K562 (cell line): Measurements from ENCODE around the gene PCDH1. TPM values are rescaled to one million over a fixed set of nuclear protein-coding genes. Genes with fewer than 3 reads are reported as not detected.

Source experiments
- ATAC-seq: fragments of 200-7000 bp; cut with Tn5 transposase; 3 replicates; pipeline ENCODE4 v1.9.1; 2020; ENCODE audit warnings: moderate library complexity
- BruUV-seq: library from RNA; stranded (reverse); fragments of 400-500 nt; replicated peaks from 2 replicates; lab custom pipeline; 2021; lab: Mats Ljungman, UMichigan
- CTCF ChIA-PET: fragments of 300-600 bp; formaldehyde crosslinking; extraction: SDS; loops from one replicate; lab custom pipeline; 2021; ENCODE audit warnings: low intra/inter-chr PET ratio; lab: Yijun Ruan, JAX
- POLR2A ChIA-PET: fragments of 300-600, 350-650 bp; sonication (Branson Sonifier 250); formaldehyde crosslinking; extraction: SDS; loops from one replicate; lab custom pipeline; 2021; ENCODE audit warnings: antibody characterized with exemption, inconsistent platforms; lab: Yijun Ruan, JAX
- DNase-seq, 4 experiments: peaks; one replicate each; pipeline versions ENCODE4 v3.0.0 to v3.0.0-alpha.2; 2011 to 2018; ENCODE audit warnings: low spot score in 3 of 4, mixed read lengths in 3 of 4; ENCODE audit errors: extremely low read depth in 1 of 4
- FAIRE-seq: peaks from 2 replicates; lab custom pipeline; 2011; peaks lifted over from hg19 to GRCh38; lab: Jason Lieb, UNC
- H2AFZ ChIP-seq: 2 replicates; pipeline ENCODE4 v1.6.0; 2011; ENCODE audit warnings: low read depth, low read length, control low read depth, inconsistent platforms
- H3K27ac ChIP-seq: fragments of 200-600 bp; 3 replicates; pipeline ENCODE4 v1.8.0; 2011; ENCODE audit warnings: low read depth, mild to moderate bottlenecking, control low read depth, inconsistent platforms, low read length, moderate library complexity, mixed read lengths; ENCODE audit errors: extremely low read depth
- H3K27me3 ChIP-seq, 2 experiments: fragments of 300-600 bp in 1 of 2; 2 replicates in 1 of 2; 3 replicates in 1 of 2; pipeline versions ENCODE4 v1.6.0 to v1.8.0; 2011; ENCODE audit warnings: inconsistent platforms in 2 of 2, low read length in 2 of 2, mild to moderate bottlenecking in 1 of 2, mixed read lengths in 1 of 2, moderate library complexity in 1 of 2; ENCODE audit not compliant: control insufficient read depth in 2 of 2, insufficient read depth in 2 of 2
- H3K36me3 ChIP-seq: fragments of 300-600 bp; 3 replicates; pipeline ENCODE4 v1.8.0; 2011; ENCODE audit warnings: mild to moderate bottlenecking, low read length, inconsistent platforms; ENCODE audit not compliant: control insufficient read depth, insufficient read depth
- H3K4me1 ChIP-seq, 2 experiments: fragments of 200-600 bp in 1 of 2; replicated peaks in 1 of 2; 2 replicates in 1 of 2; 3 replicates in 1 of 2; pipeline versions ENCODE4 v1.5.1 to v1.8.0; 2011; ENCODE audit warnings: inconsistent platforms in 2 of 2, low read length in 2 of 2, mild to moderate bottlenecking in 1 of 2, mixed read lengths in 1 of 2, moderate library complexity in 1 of 2; ENCODE audit not compliant: control insufficient read depth in 2 of 2, insufficient read depth in 2 of 2
- H3K4me2 ChIP-seq: 2 replicates; pipeline ENCODE4 v1.6.1; 2011; ENCODE audit warnings: low read length, control low read depth, inconsistent platforms, mixed read lengths; ENCODE audit not compliant: insufficient read depth
- H3K4me3 ChIP-seq: fragments of 200-600 bp; sonication (generic), shearing (Covaris generic); 2 replicates; pipeline ENCODE4 v1.5.1; 2016; ENCODE audit warnings: control low read depth, inconsistent platforms
- H3K79me2 ChIP-seq: fragments of 200-600 bp; 3 replicates; pipeline ENCODE4 v1.8.0; 2011; ENCODE audit warnings: low read length, inconsistent platforms; ENCODE audit not compliant: control insufficient read depth, insufficient read depth
- H3K9ac ChIP-seq, 2 experiments: 2 replicates each; pipeline versions ENCODE4 v1.6.0 to v1.6.1; 2011; ENCODE audit warnings: low read depth in 2 of 2, low read length in 2 of 2, control low read depth in 1 of 2, inconsistent platforms in 1 of 2, mild to moderate bottlenecking in 1 of 2, mixed read lengths in 1 of 2; ENCODE audit not compliant: insufficient read depth in 1 of 2
- H3K9me1 ChIP-seq: one replicate; pipeline ENCODE4 v1.6.0; 2011; ENCODE audit warnings: inconsistent platforms, mild to moderate bottlenecking, low read length, moderate library complexity; ENCODE audit not compliant: control insufficient read depth, insufficient read depth
- H3K9me3 ChIP-seq: replicated peaks from 2 replicates; pipeline ENCODE4 v1.5.1; 2011; ENCODE audit warnings: low read depth, low read length, inconsistent platforms; ENCODE audit not compliant: control insufficient read depth, insufficient read depth
- H4K20me1 ChIP-seq: replicated peaks from 2 replicates; pipeline ENCODE4 v1.6.1; 2011; ENCODE audit warnings: low read length, inconsistent platforms, mixed read lengths; ENCODE audit not compliant: control insufficient read depth, insufficient read depth
- ELF1 ChIP-seq: fragments of 200-800 bp; sonication (Bioruptor generic); IDR thresholded peaks from 2 replicates; pipeline ENCODE4 v1.6.1; 2016; ENCODE audit warnings: missing genetic modification characterization, missing compliant biosample characterization
- FOSL1 ChIP-seq: fragments of 200-800 bp; sonication (Bioruptor generic); conservative IDR thresholded peaks from 2 replicates; pipeline ENCODE4 v1.6.1; 2016; ENCODE audit warnings: missing genetic modification characterization, missing compliant biosample characterization
- KAT7 ChIP-seq: sonication (generic); formaldehyde crosslinking; IDR thresholded peaks from 2 replicates; pipeline ENCODE4 v1.8.0; 2022; ENCODE audit warnings: missing genetic modification reagents, mild to moderate bottlenecking, borderline replicate concordance
- RAD51 ChIP-seq: fragments of 450-650 bp; IDR thresholded peaks from 2 replicates; pipeline ENCODE4 v1.7.1; 2016; ENCODE audit warnings: low read depth, mild to moderate bottlenecking, borderline replicate concordance
- TCF15 ChIP-seq: fragments of 250-450 bp; sonication (Bioruptor Pico); IDR thresholded peaks from 2 replicates; pipeline ENCODE4 v1.8.0; 2022; ENCODE audit warnings: moderate library complexity, mild to moderate bottlenecking, inconsistent platforms
- ZKSCAN3 ChIP-seq: fragments of 250-450 bp; sonication (Bioruptor Pico); IDR thresholded peaks from 2 replicates; pipeline ENCODE4 v1.4.0; 2020
- ZNF12 ChIP-seq: sonication (generic); formaldehyde crosslinking; IDR thresholded peaks from 2 replicates; pipeline ENCODE4 v1.4.0; 2020; ENCODE audit warnings: mild to moderate bottlenecking, missing genetic modification reagents
- WGBS: fragments of 100-300 bp; shearing (Covaris generic); methylation state at CpG from one replicate; pipeline ENCODE4 v1.1.6; 2016; ENCODE audit warnings: low coverage, mixed read lengths; ENCODE audit not compliant: insufficient coverage; ENCODE audit errors: missing lambda C conversion rate; 5-methylcytosine and 5-hydroxymethylcytosine counted together
- in situ Hi-C: fragments of 300-500 bp; cut with MboI; formaldehyde crosslinking; loops from 4 replicates; pipeline ENCODE4 v1.15.0; 2018; ENCODE audit warnings: inconsistent platforms, mixed read lengths
- intact Hi-C: fragments of 100-400 bp; cut with micrococcal nuclease; formaldehyde crosslinking; loops from 2 replicates; pipeline ENCODE4 v1.14.2; 2022
- polyA plus RNA-seq, 8 experiments: library from polyadenylated mRNA; depleted of rRNA in 4 of 8; stranded (reverse) in 5 of 8; unstranded in 3 of 8; fragments of >200 nt; fragmentation: Nextera tagmentation in 2 of 8; fragmentation: Illumina TruSeq in 1 of 8; extraction: Ambion mirVana in 2 of 8; extraction: Trizol in 1 of 8; gene quantifications; 2 replicates each; pipeline versions ENCODE4 v1.2.1 to v1.2.3, GENCODE V29; 2011 to 2014; ENCODE audit warnings: inconsistent platforms in 1 of 8, missing spikeins in 1 of 8
- total RNA-seq, 7 experiments: library from RNA; depleted of rRNA in 6 of 7; stranded (reverse); fragments of >200 nt in 6 of 7; fragmentation: Illumina TruSeq in 2 of 7; extraction: Trizol in 2 of 7; gene quantifications; 2 replicates each; pipeline versions ENCODE4 v1.2.1 to v1.2.3, GENCODE V29; 2011 to 2021; ENCODE audit warnings: low replicate concordance in 1 of 7

The PCDH1 gene
- total and polyA plus RNA-seq, 9 of the 15 experiments (the other 6 are each of a cell fraction or from before 2014, with no cell fraction given), result 0.11 to 3.6 (median 1.9) TPM; not detected in 1

GRCh38 chr5:141817631-141818030, 60.6 kb downstream of the PCDH1 start:
- no peak overlapping the region for H3K9ac ChIP-seq
- in situ Hi-C loops, result loop anchor here (10.0 kb wide), 1 partner anchor 113 kb away; no protein-coding TSS in a partner anchor

More at GRCh38 chr5:141817631-141818030, 60.6 kb downstream of the PCDH1 start:
- no peaks in the 10 kb centered on the region for H3K9me1 ChIP-seq
- DNase-seq, result no peak
- intact Hi-C loops, result loop anchor here (2.0 to 10.0 kb wide), 2 partner anchors 61 to 147 kb away; partner anchors contain the start of genes PCDH1 and RNF14
- TF ChIP-seq ZKSCAN3 (CRISPR knock-in tag), result no peak
- TF ChIP-seq TCF15 (CRISPR knock-in tag), result no peak
- no peak for TF ChIP-seq ZNF12
- no peak for TF ChIP-seq KAT7 (CRISPR knock-in tag)
- 0 out of 2 replicates have a peak, but pooled peaks have one; percentile 18 for TF ChIP-seq FOSL1 (tag)
- no peak for TF ChIP-seq RAD51
- no peak for TF ChIP-seq ELF1 (tag)
- TF ChIP-seq, all 486 proteins: peak for 1
- no peak overlapping the region for H2AFZ ChIP-seq
- CTCF ChIA-PET, result no interaction called here
- no peaks in the 10 kb centered on the region for H3K79me2 ChIP-seq
- WGBS, result 15% methylated on average over 6 of the region's 6 CpGs
- H3K36me3 ChIP-seq, result no peaks in the 10 kb centered on the region
- no peaks in the 10 kb centered on the region for H4K20me1 ChIP-seq
- H3K4me3 ChIP-seq, result no peak overlapping the region
- H3K27me3 ChIP-seq, result peaks cover 4 to 11% of the 10 kb centered on the region in 2 experiments; a peak in 3 of 5 replicates
- FAIRE-seq (no peak), ATAC-seq (no peak)
- no TSS peak for BruUV-seq
- H3K4me1 ChIP-seq, result peaks cover 0 to 10% of the 10 kb centered on the region in 2 experiments; a peak in 4 of 5 replicates
- H3K9me3 ChIP-seq, result no peaks in the 10 kb centered on the region
- POLR2A ChIA-PET, result interaction anchor here (0.9 kb wide), 1 partner anchor 9 kb away, joined by 3 read pairs; no protein-coding TSS in a partner anchor
- no peak overlapping the region for H3K27ac ChIP-seq
- no peak overlapping the region for H3K4me2 ChIP-seq
